HG03064 (cell line): ENCODE measurements around the gene TIMP3.

ENCODE experiments used
- ATAC-seq: cut with Tn5 transposase; IDR thresholded peaks from one replicate; pipeline ENCODE4 v1.9.1; 2021; ENCODE audit warnings: low read depth; ENCODE audit not compliant: unreplicated experiment

The TIMP3 gene

GRCh38 chr22:32877196-32877595 is 75.7 kb downstream of the TIMP3 start:
- ATAC-seq = no peak

DNA sequence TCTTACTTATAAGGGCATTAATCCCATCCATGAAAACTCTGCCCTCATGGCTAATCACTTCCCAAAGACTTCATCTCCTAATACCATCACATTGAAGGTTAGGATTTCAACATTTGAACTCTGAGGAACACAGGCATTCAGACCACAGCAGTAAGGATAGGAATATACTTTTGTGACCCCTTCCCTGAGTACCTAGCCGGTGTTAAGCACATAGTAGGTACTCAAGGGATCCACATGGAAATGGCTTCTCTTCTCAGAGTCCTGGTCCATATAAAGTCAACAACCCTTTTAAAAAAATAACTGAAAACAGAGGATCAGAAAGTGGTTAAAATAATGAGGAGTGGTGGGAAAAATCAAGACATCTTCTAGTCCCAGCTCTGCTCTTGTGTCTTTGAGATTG is 78.0 kb downstream of the TIMP3 start:
- no peak for ATAC-seq

DNA sequence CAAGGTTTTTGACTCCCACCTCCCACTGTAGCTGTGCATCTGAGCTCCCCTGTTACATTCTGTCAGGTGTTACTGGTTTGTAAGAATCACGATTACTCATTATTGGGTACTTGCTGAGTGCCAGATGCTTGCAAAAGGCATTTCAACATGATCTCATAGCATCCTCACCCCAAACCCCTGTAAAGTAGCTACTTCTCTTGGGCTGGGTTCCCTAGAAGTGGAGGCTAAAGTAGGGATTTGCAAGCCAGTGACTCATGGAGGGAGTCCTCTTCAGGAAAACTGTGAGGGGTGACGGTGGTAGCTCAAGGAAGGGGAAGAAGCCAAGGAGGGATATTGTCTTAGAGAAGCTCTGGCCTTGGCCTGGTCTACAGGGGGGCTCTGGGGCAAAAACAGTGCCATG is 78.6 kb downstream of the TIMP3 start:
- no peak for ATAC-seq

GRCh38 chr22:32880505-32880892 is 79.0 kb downstream of the TIMP3 start:
- no peak for ATAC-seq

DNA sequence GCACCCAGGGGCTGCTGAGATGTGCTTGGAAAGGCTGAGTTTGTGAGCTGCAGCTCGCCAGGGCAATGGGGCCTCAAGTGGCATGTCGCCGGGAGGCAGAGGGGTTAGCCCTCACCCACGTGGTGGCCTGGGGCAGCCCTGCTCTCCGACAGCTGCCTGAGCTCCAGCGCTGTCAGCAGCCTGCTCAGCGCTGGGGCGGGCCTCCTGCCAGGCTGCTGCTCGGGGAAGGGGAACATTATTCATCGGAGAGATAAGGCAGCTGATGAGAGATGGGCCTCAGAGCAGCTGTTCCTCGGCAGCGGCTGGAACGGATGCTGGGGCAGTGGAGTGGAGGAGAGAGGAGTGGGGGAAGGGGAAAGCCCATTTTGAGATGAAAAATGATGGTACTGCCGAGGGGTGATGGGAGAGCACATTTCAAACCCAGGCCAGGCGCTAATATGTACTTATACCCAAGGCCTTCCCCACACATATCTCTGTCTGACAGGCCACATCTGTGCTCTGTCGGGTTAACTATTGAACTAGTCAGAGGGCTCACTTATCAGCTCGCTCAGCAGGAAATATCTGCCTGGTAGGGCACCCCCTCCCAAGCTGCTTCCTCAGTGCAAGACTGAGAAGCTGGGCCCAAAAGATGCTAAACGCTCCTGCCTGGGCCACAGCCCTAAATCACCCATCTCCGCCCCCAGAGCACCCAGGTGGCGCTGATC is 79.5 kb downstream of the TIMP3 start:
- no peak for ATAC-seq

DNA sequence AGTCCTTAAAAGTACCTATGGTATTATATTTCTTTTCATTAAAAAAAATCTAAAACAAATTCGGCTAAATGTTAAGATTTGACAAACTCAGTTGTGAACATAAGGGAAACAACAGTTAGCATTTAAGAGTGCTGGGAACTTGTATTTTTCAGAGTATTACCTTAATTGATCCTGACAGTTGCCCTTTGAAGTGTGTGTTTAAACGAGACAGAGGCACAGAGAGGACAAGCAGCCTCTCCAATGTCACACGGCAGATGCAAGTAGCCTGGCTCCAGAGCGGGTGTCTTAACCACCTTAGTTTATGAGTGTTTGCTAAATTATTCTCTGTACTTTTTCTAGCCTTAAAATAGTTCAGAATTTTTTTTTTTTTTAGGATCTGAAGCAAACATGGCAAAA is 80.9 kb downstream of the TIMP3 start:
- ATAC-seq = no peak

GRCh38 chr22:32882774-32883530 is 81.4 kb downstream of the TIMP3 start:
- ATAC-seq = no peak

DNA sequence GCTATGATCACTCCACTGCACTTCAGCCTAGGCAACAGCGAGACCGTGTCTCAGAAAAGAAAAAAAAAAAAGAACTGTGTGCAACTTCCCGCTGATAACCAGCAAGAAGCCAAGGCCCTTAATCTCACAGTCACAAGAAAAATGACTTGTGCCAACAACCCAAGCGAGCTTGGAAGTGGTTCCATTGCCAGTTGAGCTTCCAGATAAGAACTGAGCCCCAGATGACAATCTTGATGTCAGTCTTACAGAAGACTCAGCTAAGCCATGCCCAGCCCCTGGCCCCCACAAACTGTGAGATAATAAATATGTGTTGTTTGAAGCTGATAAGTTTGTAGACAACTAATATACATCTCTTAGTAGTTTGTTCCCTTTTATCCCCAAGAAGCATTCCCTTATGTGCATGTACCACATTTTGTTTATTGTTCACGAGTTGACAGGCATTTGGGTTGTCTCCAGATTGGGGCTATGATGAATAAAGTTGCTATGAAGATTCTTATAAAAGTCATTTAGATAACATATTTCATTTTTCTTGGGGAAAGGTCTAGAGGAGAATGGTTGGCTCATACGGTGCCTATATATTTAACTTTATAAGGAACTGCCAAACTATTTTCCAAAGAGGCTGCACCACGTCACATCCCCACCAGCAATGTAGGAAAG is 85.9 kb downstream of the TIMP3 start:
- ATAC-seq = no peak

DNA sequence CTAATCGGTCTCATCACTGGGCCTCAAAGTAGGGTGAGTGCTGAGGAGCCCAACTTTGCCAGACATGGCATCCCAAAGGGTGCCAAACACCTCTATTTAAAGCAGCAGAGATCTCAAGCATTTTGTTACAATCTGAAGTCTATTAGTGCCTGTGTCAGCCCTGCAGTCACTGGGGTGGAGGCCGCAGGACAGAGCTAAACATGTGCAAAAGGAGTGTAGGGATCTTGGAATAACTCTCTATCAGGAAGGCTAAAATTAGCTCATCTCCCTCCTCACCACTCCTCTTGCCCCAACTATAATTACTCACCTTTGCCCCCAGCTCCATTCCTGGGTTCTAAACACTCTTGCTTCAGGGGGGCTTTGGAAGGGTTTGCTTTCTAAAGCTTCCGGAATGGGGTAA is 87.5 kb downstream of the TIMP3 start:
- no peak for ATAC-seq

DNA sequence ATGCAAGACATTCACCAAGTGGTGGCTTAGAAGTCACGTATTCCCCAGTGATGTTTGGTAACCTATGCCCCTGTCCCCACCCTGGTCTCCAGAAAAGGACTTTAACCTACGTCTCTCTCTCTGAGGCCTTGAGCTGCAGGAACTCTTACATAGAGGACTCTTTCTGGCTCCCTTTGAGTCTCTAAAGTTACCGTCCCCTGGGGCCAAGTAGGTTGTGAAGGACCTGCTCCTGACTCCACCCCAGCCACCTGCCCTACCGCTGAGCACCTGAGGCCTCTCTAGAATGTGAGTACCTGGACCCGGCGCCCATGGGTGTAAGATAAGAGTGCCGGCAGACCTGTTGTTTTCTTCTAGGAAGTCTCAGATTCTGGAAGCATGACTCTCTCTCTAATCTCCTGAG is 95.4 kb downstream of the TIMP3 start:
- no peak for ATAC-seq

GRCh38 chr22:32897400-32897799 is 95.9 kb downstream of the TIMP3 start:
- ATAC-seq = no peak

GRCh38 chr22:32900886-32901635 is 99.6 kb downstream of the TIMP3 start:
- ATAC-seq = no peak

DNA sequence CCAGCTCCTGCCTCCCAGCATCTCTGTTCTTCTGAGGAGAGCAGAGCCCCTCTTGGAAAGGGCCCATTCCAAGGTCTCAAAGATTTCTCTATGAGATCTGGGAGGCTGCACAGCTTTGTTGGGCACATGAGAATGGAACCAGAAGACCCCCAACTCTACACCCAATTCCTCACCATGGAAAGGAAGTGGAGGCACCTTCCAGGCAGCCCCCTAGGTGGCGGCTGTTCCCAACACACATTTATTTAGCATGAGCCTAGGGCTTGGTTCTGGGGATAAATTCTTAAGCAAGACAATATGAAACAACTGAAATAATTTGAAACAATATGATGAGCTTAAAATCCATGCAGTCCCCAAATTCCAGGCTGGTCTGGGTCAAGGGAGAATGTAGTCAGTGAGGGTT is 100.4 kb downstream of the TIMP3 start:
- no peak for ATAC-seq

DNA sequence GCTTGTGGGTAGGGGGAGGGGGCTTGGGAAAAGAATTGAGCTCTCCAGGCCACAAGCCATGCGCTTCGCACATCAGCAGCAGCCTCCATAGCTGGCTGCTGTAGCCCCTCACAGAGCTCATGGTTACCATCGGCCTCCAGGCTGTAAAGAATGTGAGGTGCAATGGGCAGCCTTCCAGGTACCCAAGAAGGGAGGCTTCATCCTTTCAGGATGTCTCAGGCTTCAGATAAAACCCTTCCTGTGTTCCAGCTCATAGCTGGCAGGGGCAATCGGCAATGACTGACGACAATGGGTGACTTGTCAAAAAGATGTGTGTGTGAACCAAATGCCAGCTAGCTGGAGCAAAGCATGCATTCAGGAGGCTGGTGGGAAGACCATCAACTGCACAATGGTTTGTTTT is 102.0 kb downstream of the TIMP3 start:
- no peak for ATAC-seq

GRCh38 chr22:32904044-32904443 is 102.5 kb downstream of the TIMP3 start:
- no peak for ATAC-seq

GRCh38 chr22:32905400-32905799 is 103.9 kb downstream of the TIMP3 start:
- no peak for ATAC-seq

DNA sequence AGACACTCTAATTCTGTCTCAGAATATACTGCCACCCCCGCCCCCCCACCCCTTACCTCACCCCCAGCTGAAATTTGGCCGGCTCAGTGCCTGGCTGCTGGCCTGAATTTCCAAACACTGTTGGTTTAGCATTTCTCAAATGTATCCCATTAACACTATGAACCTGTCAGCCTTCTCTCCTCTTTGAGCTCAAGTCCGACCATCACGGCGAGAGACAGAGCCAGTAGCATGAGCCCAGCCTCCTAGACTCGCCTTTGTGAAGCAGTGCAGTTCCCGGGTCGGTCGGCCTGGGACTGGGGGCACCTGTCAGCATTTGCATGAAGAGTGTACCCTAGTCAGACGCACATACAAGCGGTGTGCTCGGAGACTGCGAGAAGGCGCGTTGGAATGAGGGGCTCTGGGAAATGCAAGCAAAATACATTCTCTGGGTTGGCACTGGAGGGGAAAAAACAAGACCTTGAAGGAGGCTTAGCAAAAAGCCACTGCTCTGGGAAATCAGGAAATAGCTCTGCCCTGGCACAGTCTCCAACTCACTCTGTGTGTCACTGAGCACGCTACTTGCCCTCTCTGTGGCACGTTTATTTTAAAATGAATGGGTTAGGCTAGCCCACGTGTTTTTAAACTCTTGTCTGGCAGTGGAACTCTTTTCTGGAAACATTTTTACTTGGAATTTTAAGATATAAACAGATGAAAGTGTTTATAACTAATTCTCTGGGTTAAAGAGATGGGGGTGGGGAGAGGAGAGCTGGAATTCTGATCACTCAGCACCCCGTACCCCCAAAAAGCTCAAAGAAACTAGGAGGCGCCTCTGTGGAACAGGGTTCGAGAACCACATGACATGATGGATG is 108.3 kb downstream of the TIMP3 start:
- no peak for ATAC-seq

- ATAC-seq = no peak
Observed at GRCh38 chr22:32910429-32910772, 108.9 kb downstream of the TIMP3 start.

DNA sequence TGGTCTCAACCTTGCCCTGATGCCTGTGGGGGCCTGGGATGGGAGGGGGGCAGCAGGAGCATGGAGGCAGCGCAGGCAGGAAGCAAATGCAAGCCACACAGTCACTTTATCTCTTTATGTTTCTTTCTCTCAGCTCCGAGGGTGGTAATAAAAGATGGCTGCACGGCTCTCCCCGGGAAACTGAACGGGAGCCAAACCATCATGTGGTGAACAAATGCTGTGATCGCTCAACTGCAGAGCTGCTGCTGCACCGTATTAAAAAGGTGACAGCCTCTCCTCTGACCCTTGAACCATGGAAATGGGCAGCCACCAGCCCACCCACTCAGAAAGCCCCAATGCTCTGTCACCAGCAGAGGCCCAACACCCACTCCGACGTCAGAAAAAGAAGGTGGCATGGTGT is 110.0 kb downstream of the TIMP3 start:
- no peak for ATAC-seq
